H9 (cell line): ENCODE results near the gene EDC3. TPM values are rescaled to one million over a fixed set of nuclear protein-coding genes. Genes with fewer than 3 reads are reported as not detected.

Experiments
- DNase-seq: peaks from one replicate; pipeline ENCODE4 v3.0.0-alpha.2; 2017
- H2AFZ ChIP-seq: one replicate; pipeline ENCODE4 v1.6.1; 2013; ENCODE audit warnings: mild to moderate bottlenecking, low read length, control low read depth, moderate library complexity
- H2AK5ac ChIP-seq: 2 replicates; pipeline ENCODE4 v1.6.1; 2013; ENCODE audit warnings: low read length, control low read depth, mixed read lengths; ENCODE audit not compliant: insufficient read length
- H2BK120ac ChIP-seq: one replicate; pipeline ENCODE4 v1.6.1; 2013; ENCODE audit warnings: low read depth, mild to moderate bottlenecking, low read length, control low read depth, inconsistent platforms; ENCODE audit not compliant: poor library complexity, severe bottlenecking
- H2BK12ac ChIP-seq: 2 replicates; pipeline ENCODE4 v1.6.1; 2013; ENCODE audit warnings: low read length, control low read depth, mixed read lengths, low read depth; ENCODE audit not compliant: insufficient read length
- H2BK15ac ChIP-seq: 2 replicates; pipeline ENCODE4 v1.6.1; 2013; ENCODE audit warnings: low read depth, low read length, control low read depth
- H2BK20ac ChIP-seq: one replicate; pipeline ENCODE4 v1.6.1; 2013; ENCODE audit warnings: low read depth, mild to moderate bottlenecking, low read length, control low read depth, inconsistent platforms; ENCODE audit not compliant: poor library complexity, severe bottlenecking
- H2BK5ac ChIP-seq: 2 replicates; pipeline ENCODE4 v1.6.1; 2013; ENCODE audit warnings: low read length, control low read depth, mixed read lengths; ENCODE audit not compliant: insufficient read length
- H3K14ac ChIP-seq: 2 replicates; pipeline ENCODE4 v1.6.1; 2013; ENCODE audit warnings: low read length, control low read depth; ENCODE audit not compliant: insufficient read depth
- H3K18ac ChIP-seq: 2 replicates; pipeline ENCODE4 v1.6.1; 2013; ENCODE audit warnings: low read depth, mild to moderate bottlenecking, mixed read lengths, low read length, control low read depth; ENCODE audit not compliant: insufficient read length
- H3K23ac ChIP-seq: 2 replicates; pipeline ENCODE4 v1.6.1; 2013; ENCODE audit warnings: low read length, control low read depth, mixed read lengths, low read depth; ENCODE audit not compliant: insufficient read length
- H3K23me2 ChIP-seq: 2 replicates; pipeline ENCODE4 v1.6.1; 2013; ENCODE audit warnings: low read depth, mild to moderate bottlenecking, mixed read lengths, low read length, control low read depth; ENCODE audit not compliant: insufficient read length, poor library complexity, severe bottlenecking
- H3K27ac ChIP-seq: 2 replicates; pipeline ENCODE4 v1.5.1; 2013; ENCODE audit warnings: low read length, control low read depth, mixed read lengths, low read depth; ENCODE audit not compliant: insufficient read length
- H3K27me3 ChIP-seq: 2 replicates; pipeline ENCODE4 v1.6.1; 2013; ENCODE audit warnings: low read length, control low read depth, inconsistent platforms; ENCODE audit not compliant: insufficient read depth
- H3K4ac ChIP-seq: 2 replicates; pipeline ENCODE4 v1.6.1; 2013; ENCODE audit warnings: low read depth, mild to moderate bottlenecking, control low read depth, inconsistent platforms, low read length, moderate library complexity
- H3K4me1 ChIP-seq: 2 replicates; pipeline ENCODE4 v1.6.1; 2013; ENCODE audit warnings: low read length, control low read depth, inconsistent platforms; ENCODE audit not compliant: insufficient read depth
- H3K4me2 ChIP-seq: 2 replicates; pipeline ENCODE4 v1.6.1; 2013; ENCODE audit warnings: low read length, control low read depth, mixed read lengths; ENCODE audit not compliant: insufficient read length, insufficient read depth
- H3K56ac ChIP-seq: 2 replicates; pipeline ENCODE4 v1.6.1; 2013; ENCODE audit warnings: low read depth, mild to moderate bottlenecking, mixed read lengths, low read length, control low read depth; ENCODE audit not compliant: insufficient read length
- H3K79me1 ChIP-seq: 2 replicates; pipeline ENCODE4 v1.6.1; 2013; ENCODE audit warnings: low read depth, mild to moderate bottlenecking, moderate library complexity, low read length, control low read depth, inconsistent platforms; ENCODE audit not compliant: insufficient read depth, poor library complexity, severe bottlenecking
- H3K79me2 ChIP-seq: 2 replicates; pipeline ENCODE4 v1.6.1; 2013; ENCODE audit warnings: low read length, control low read depth, inconsistent platforms; ENCODE audit not compliant: insufficient read depth
- H3K9ac ChIP-seq: 2 replicates; pipeline ENCODE4 v1.6.1; 2013; ENCODE audit warnings: low read length, control low read depth, mixed read lengths; ENCODE audit not compliant: insufficient read length; ENCODE audit errors: extremely low read depth
- H3K9me3 ChIP-seq: one replicate; pipeline ENCODE4 v1.6.1; 2013; ENCODE audit warnings: low read depth, low read length, inconsistent platforms; ENCODE audit not compliant: control insufficient read depth
- H3T11ph ChIP-seq: one replicate; pipeline ENCODE4 v1.6.1; 2013; ENCODE audit warnings: mild to moderate bottlenecking, low read length, control low read depth, inconsistent platforms
- H4K20me1 ChIP-seq: one replicate; pipeline ENCODE4 v1.6.1; 2013; ENCODE audit not compliant: control insufficient read depth, insufficient read length, insufficient read depth
- H4K5ac ChIP-seq: 2 replicates; pipeline ENCODE4 v1.6.1; 2013; ENCODE audit warnings: low read depth, mild to moderate bottlenecking, mixed read lengths, low read length, control low read depth; ENCODE audit not compliant: insufficient read length
- H4K8ac ChIP-seq: replicated peaks from 2 replicates; pipeline ENCODE4 v1.6.1; 2013; ENCODE audit warnings: low read length, control low read depth, mixed read lengths, low read depth; ENCODE audit not compliant: insufficient read length
- H4K91ac ChIP-seq: 2 replicates; pipeline ENCODE4 v1.6.1; 2013; ENCODE audit warnings: low read depth, mild to moderate bottlenecking, moderate library complexity, mixed read lengths, low read length, control low read depth; ENCODE audit not compliant: insufficient read length
- H3K27ac Mint-ChIP-seq, 3 experiments: 2 replicates in 2 of 3; 3 replicates in 1 of 3; pipeline ENCODE4 v1.8.0; 2020 to 2021; ENCODE audit warnings: mixed read lengths in 3 of 3, mild to moderate bottlenecking in 1 of 3, moderate library complexity in 1 of 3
- H3K27me3 Mint-ChIP-seq: 2 replicates; pipeline ENCODE4 v1.8.0; 2021; ENCODE audit warnings: low read depth, mild to moderate bottlenecking, moderate library complexity, mixed read lengths
- H3K36me3 Mint-ChIP-seq, 3 experiments: 2 replicates in 2 of 3; 3 replicates in 1 of 3; pipeline ENCODE4 v1.8.0; 2020 to 2021; ENCODE audit warnings: low read depth in 3 of 3, mixed read lengths in 3 of 3; ENCODE audit not compliant: insufficient read depth in 1 of 3
- H3K4me1 Mint-ChIP-seq, 2 experiments: 2 replicates each; pipeline ENCODE4 v1.8.0; 2020; ENCODE audit warnings: mixed read lengths in 2 of 2
- H3K4me3 Mint-ChIP-seq, 2 experiments: 2 replicates in 1 of 2; 3 replicates in 1 of 2; pipeline ENCODE4 v1.8.0; 2020 to 2021; ENCODE audit warnings: mild to moderate bottlenecking in 2 of 2, mixed read lengths in 2 of 2, moderate library complexity in 1 of 2
- H3K9me3 Mint-ChIP-seq, 2 experiments: 2 replicates in 1 of 2; 3 replicates in 1 of 2; pipeline ENCODE4 v1.8.0; 2020; ENCODE audit warnings: mild to moderate bottlenecking in 2 of 2, mixed read lengths in 2 of 2, moderate library complexity in 1 of 2
- whole genome bisulfite sequencing: extraction: QIAGEN DNeasy Blood & Tissue Kit; methylation state at CpG from one replicate; pipeline ENCODE4 v1.1.7; 2013; ENCODE audit warnings: missing lambda C conversion rate, low lambda C conversion rate, mixed read lengths; ENCODE audit not compliant: insufficient read length; ENCODE audit errors: extremely low coverage; 5-methylcytosine and 5-hydroxymethylcytosine counted together
- total RNA-seq: library from RNA; stranded (reverse); gene quantifications from 2 replicates; pipeline ENCODE4 v1.2.1, GENCODE V29; 2021
- TF ChIP-seq, protein P1 (sequence below): fragments of 200-600 bp; sonication (generic); conservative IDR thresholded peaks from 3 replicates; pipeline ENCODE4 v1.8.0; 2021; ENCODE audit warnings: antibody characterized with exemption, mild to moderate bottlenecking

Gene EDC3
- total RNA-seq, 1 experiment from 2014 or later = 60.5 TPM

DNA sequence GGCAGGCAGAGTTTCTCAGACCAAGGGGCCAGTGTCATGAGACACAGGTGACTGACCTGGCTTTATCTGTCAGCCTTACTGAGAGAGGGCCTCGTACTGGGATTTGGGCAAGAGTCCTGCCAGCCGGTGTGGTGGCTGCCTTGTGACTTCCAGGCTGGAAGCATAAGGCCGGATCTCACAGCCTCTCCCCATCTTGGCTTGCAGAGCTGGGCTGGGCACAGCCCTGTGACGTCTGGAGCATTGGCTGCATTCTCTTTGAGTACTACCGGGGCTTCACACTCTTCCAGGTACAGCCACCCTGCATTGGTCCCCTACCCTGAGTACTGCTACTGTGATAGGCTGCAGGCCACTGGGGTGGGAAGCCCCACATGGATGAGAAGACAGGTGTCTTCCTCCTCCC is 68.1 kb downstream of the EDC3 start:
- Histone ChIP-seq H2BK12ac (no peak overlapping the region), H3T11ph (no peak overlapping the region), H2AFZ (no peak overlapping the region), H3K18ac (no peak overlapping the region), H3K27ac (no peak overlapping the region), H2BK15ac (no peak overlapping the region), H3K27me3 (no peaks in the 10 kb centered on the region), H3K79me1 (no peaks in the 10 kb centered on the region), H3K9ac (no peak overlapping the region), H2BK5ac (no peak overlapping the region), H4K20me1 (no peaks in the 10 kb centered on the region), H3K4ac (no peak overlapping the region), H3K4me2 (no peak overlapping the region), H2BK120ac (no peak overlapping the region), H3K56ac (no peak overlapping the region), H2BK20ac (no peak overlapping the region), H3K79me2 (no peaks in the 10 kb centered on the region), H3K14ac (no peak overlapping the region), H3K23me2 (no peaks in the 10 kb centered on the region), H4K8ac (no peak overlapping the region), H3K9me3 (no peaks in the 10 kb centered on the region), H3K23ac (no peak overlapping the region), H4K91ac (no peak overlapping the region), H3K4me1 (no peaks in the 10 kb centered on the region), H4K5ac (no peak overlapping the region), H2AK5ac (no peak overlapping the region)
- H3K36me3 Mint-ChIP-seq = peaks cover 41 to 81% (median 80%) of the 10 kb centered on the region in 3 experiments; a peak in 6 of 7 replicates
- TF ChIP-seq, protein P1, sequence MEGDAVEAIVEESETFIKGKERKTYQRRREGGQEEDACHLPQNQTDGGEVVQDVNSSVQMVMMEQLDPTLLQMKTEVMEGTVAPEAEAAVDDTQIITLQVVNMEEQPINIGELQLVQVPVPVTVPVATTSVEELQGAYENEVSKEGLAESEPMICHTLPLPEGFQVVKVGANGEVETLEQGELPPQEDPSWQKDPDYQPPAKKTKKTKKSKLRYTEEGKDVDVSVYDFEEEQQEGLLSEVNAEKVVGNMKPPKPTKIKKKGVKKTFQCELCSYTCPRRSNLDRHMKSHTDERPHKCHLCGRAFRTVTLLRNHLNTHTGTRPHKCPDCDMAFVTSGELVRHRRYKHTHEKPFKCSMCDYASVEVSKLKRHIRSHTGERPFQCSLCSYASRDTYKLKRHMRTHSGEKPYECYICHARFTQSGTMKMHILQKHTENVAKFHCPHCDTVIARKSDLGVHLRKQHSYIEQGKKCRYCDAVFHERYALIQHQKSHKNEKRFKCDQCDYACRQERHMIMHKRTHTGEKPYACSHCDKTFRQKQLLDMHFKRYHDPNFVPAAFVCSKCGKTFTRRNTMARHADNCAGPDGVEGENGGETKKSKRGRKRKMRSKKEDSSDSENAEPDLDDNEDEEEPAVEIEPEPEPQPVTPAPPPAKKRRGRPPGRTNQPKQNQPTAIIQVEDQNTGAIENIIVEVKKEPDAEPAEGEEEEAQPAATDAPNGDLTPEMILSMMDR = no peak
- H3K9me3 Mint-ChIP-seq = no peaks in the 10 kb centered on the region
- H3K27ac Mint-ChIP-seq = peak overlapping the region in 1 of 3 experiments; percentile 16; a peak in 1 of 7 replicates
- H3K27me3 Mint-ChIP-seq = no peaks in the 10 kb centered on the region; the same call in 1 of the 2 replicates
- H3K4me3 Mint-ChIP-seq = no peak overlapping the region
- no CpG with 5 or more reads among the region's 5 CpGs for WGBS
- DNase-seq = no peak
- H3K4me1 Mint-ChIP-seq = no peaks in the 10 kb centered on the region
